ENCODE results near the gene CIAO2B. TPM values are rescaled to one million over a fixed set of nuclear protein-coding genes. Genes with fewer than 3 reads are reported as not detected.
"Not testable (repeated sequence)": the region's sequence is repeated elsewhere in the genome, so short reads cannot be mapped to it uniquely, and the experiment has no call there.

The CIAO2B gene
- total and polyA plus RNA-seq, 2 experiments from 2014 or later, result 111 to 182 TPM

GRCh38 chr16:66976746-66977145 lies 42.5 kb upstream of the CIAO2B start:
- no peak overlapping the region for H2AFZ ChIP-seq
- no peaks in the 10 kb centered on the region for H3K27me3 ChIP-seq (replicated peaks; ENCODE audit: insufficient read depth)
- no peak for TF ChIP-seq EZH2 (IDR thresholded peaks at IDR 0.05; ENCODE audit: insufficient read depth, poor library complexity, severe bottlenecking)
- TF ChIP-seq EZH2phosphoT487 (IDR thresholded peaks at IDR 0.05; ENCODE audit: insufficient read depth, low read depth), result no peak
- H3K4me1 ChIP-seq (ENCODE audit: insufficient read depth), result peaks cover 9% of the 10 kb centered on the region
- H4K20me1 ChIP-seq (ENCODE audit: insufficient read depth), result no peaks in the 10 kb centered on the region
- H3K79me2 ChIP-seq (ENCODE audit: insufficient read depth), result no peaks in the 10 kb centered on the region
- H3K27ac ChIP-seq, result no peak overlapping the region
- H3F3A ChIP-seq (ENCODE audit: insufficient read depth), result peaks cover 24% of the 10 kb centered on the region; the same call in 1 of the 2 replicates
- H3K9me3 ChIP-seq (ENCODE audit: low read depth), result no peaks in the 10 kb centered on the region
- in situ Hi-C loops (cut with MboI), result no loop called here
- H3K36me3 ChIP-seq (ENCODE audit: low read depth), result no peaks in the 10 kb centered on the region
- 54 to 58% methylated on average over 13 of the region's 13 CpGs for WGBS, 2 experiments (ENCODE audit: low coverage in 1 of 2, low lambda C conversion rate in 2 of 2, missing lambda C conversion rate in 2 of 2)
- H3K9me2 ChIP-seq (ENCODE audit: insufficient read depth), result no peaks in the 10 kb centered on the region
- no peak overlapping the region for H3K4me3 ChIP-seq
- no peak overlapping the region for H3K4me2 ChIP-seq (ENCODE audit: unreplicated experiment)
- no peak for DNase-seq
- H3K9ac ChIP-seq, result no peak overlapping the region

- no peak overlapping the region for H3K27ac ChIP-seq
- in situ Hi-C loops (cut with MboI), result no loop called here
- 84 to 86% methylated on average over 14 of the region's 14 CpGs for WGBS, 2 experiments (ENCODE audit: low coverage in 1 of 2, low lambda C conversion rate in 2 of 2, missing lambda C conversion rate in 2 of 2)
- no peaks in the 10 kb centered on the region for H3K9me2 ChIP-seq (ENCODE audit: insufficient read depth)
- H3K79me2 ChIP-seq (ENCODE audit: insufficient read depth), result no peaks in the 10 kb centered on the region
- no peaks in the 10 kb centered on the region for H4K20me1 ChIP-seq (ENCODE audit: insufficient read depth)
- H3K36me3 ChIP-seq (ENCODE audit: low read depth), result no peaks in the 10 kb centered on the region
- H3K9ac ChIP-seq, result no peak overlapping the region
- no peaks in the 10 kb centered on the region for H3K9me3 ChIP-seq (ENCODE audit: low read depth)
- TF ChIP-seq EZH2phosphoT487 (IDR thresholded peaks at IDR 0.05; ENCODE audit: insufficient read depth, low read depth) (no peak), EZH2 (IDR thresholded peaks at IDR 0.05; ENCODE audit: insufficient read depth, poor library complexity, severe bottlenecking) (no peak)
- no peak overlapping the region for H2AFZ ChIP-seq
- no peak overlapping the region for H3K4me3 ChIP-seq
- peaks cover 17% of the 10 kb centered on the region for H3K4me1 ChIP-seq (ENCODE audit: insufficient read depth)
- H3F3A ChIP-seq (ENCODE audit: insufficient read depth), result peaks cover 18% of the 10 kb centered on the region; the same call in 1 of the 2 replicates
- H3K27me3 ChIP-seq (replicated peaks; ENCODE audit: insufficient read depth), result no peaks in the 10 kb centered on the region
- H3K4me2 ChIP-seq (ENCODE audit: unreplicated experiment), result no peak overlapping the region
- DNase-seq, result no peak
These were observed 41.2 kb upstream of the CIAO2B start for GRCh38 chr16:66975302-66975893.

GRCh38 chr16:66974932-66975246 lies 40.7 kb upstream of the CIAO2B start:
- not testable (repeated sequence) for H3K4me2 ChIP-seq (ENCODE audit: unreplicated experiment); H3K4me3 ChIP-seq; H3K27ac ChIP-seq; H3K9me2 ChIP-seq (ENCODE audit: insufficient read depth); H3K79me2 ChIP-seq (ENCODE audit: insufficient read depth); H3K36me3 ChIP-seq (ENCODE audit: low read depth); H3K27me3 ChIP-seq (replicated peaks; ENCODE audit: insufficient read depth); DNase-seq; H3K9me3 ChIP-seq (ENCODE audit: low read depth); H4K20me1 ChIP-seq (ENCODE audit: insufficient read depth); H2AFZ ChIP-seq; H3K9ac ChIP-seq
- WGBS, 2 experiments (ENCODE audit: low coverage in 1 of 2, low lambda C conversion rate in 2 of 2, missing lambda C conversion rate in 2 of 2), result 65 to 75% methylated on average over 11 of the region's 11 CpGs
- H3F3A ChIP-seq (ENCODE audit: insufficient read depth), result peaks cover 14% of the 10 kb centered on the region; the same call in 1 of the 2 replicates
- in situ Hi-C loops (cut with MboI), result loop anchor here (25.0 kb wide), 1 partner anchor 187 kb away; the partner anchor contains the start of genes B3GNT9, FBXL8, HSF4 and NOL3
- H3K4me1 ChIP-seq (ENCODE audit: insufficient read depth), result peaks cover 17% of the 10 kb centered on the region

- H3K4me1 ChIP-seq (ENCODE audit: insufficient read depth), result peaks cover 17% of the 10 kb centered on the region
- not testable (repeated sequence) for H3K36me3 ChIP-seq (ENCODE audit: low read depth); H3K27ac ChIP-seq; H4K20me1 ChIP-seq (ENCODE audit: insufficient read depth); DNase-seq; H3K79me2 ChIP-seq (ENCODE audit: insufficient read depth); H2AFZ ChIP-seq; H3K9me2 ChIP-seq (ENCODE audit: insufficient read depth); H3K4me3 ChIP-seq; H3K27me3 ChIP-seq (replicated peaks; ENCODE audit: insufficient read depth); H3K9me3 ChIP-seq (ENCODE audit: low read depth); H3K4me2 ChIP-seq (ENCODE audit: unreplicated experiment); H3K9ac ChIP-seq
- in situ Hi-C loops (cut with MboI), result loop anchor here (25.0 kb wide), 1 partner anchor 188 kb away; the partner anchor contains the start of genes B3GNT9, FBXL8, HSF4 and NOL3
- H3F3A ChIP-seq (ENCODE audit: insufficient read depth), result peaks cover 14% of the 10 kb centered on the region; the same call in 1 of the 2 replicates
- 90 to 92% methylated on average over 10 to 32 of the region's 32 CpGs for WGBS, 2 experiments (ENCODE audit: low coverage in 1 of 2, low lambda C conversion rate in 2 of 2, missing lambda C conversion rate in 2 of 2)
These were observed 40.1 kb upstream of the CIAO2B start for GRCh38 chr16:66974156-66974931.
